HepG2 (cell line): ENCODE results near the gene KLF18. TPM values are rescaled to one million over a fixed set of nuclear protein-coding genes. Genes with fewer than 3 reads are reported as not detected.

Experiments
- ATAC-seq: fragments of 200-7000 bp; cut with Tn5 transposase; 3 replicates; pipeline ENCODE4 v1.9.1; 2020; ENCODE audit warnings: mild to moderate bottlenecking, moderate library complexity
- BruUV-seq: library from RNA; stranded (reverse); fragments of 400-500 nt; replicated peaks from 2 replicates; lab custom pipeline; 2021; lab: Mats Ljungman, UMichigan
- CTCF ChIA-PET: fragments of 300-600 bp; formaldehyde crosslinking; extraction: SDS; loops from one replicate; lab custom pipeline; 2021; ENCODE audit warnings: low total read pairs, inconsistent platforms, low intra/inter-chr PET ratio; lab: Yijun Ruan, JAX
- POLR2A ChIA-PET: fragments of 350-600 bp; sonication (Branson Sonifier 250); formaldehyde crosslinking; loops from one replicate; lab custom pipeline; 2020; ENCODE audit warnings: antibody characterized with exemption, inconsistent platforms; lab: Yijun Ruan, JAX
- DNase-seq: peaks from one replicate; pipeline ENCODE4 v3.0.0-alpha.2; 2015; ENCODE audit warnings: low spot score
- FAIRE-seq: peaks from 3 replicates; lab custom pipeline; 2011; peaks lifted over from hg19 to GRCh38; lab: Jason Lieb, UNC
- H2AFZ ChIP-seq: one replicate; pipeline ENCODE4 v1.6.1; 2011; ENCODE audit warnings: low read length, inconsistent platforms
- H3K27ac ChIP-seq: fragments of 300-600 bp; 3 replicates; pipeline ENCODE4 v1.8.0; 2011; ENCODE audit warnings: mixed run types, mild to moderate bottlenecking, mixed read lengths, low read length, inconsistent platforms; ENCODE audit not compliant: insufficient read depth; ENCODE audit errors: extremely low read length
- H3K27me3 ChIP-seq, 2 experiments: fragments of 200-600 bp in 1 of 2; 2 replicates in 1 of 2; 3 replicates in 1 of 2; pipeline versions ENCODE4 v1.6.0 to v1.8.0; 2011; ENCODE audit warnings: low read length in 2 of 2, mild to moderate bottlenecking in 2 of 2, moderate library complexity in 2 of 2, inconsistent platforms in 1 of 2; ENCODE audit not compliant: insufficient read depth in 2 of 2, control insufficient read depth in 1 of 2
- H3K36me3 ChIP-seq, 2 experiments: fragments of 200-600 bp in 1 of 2; replicated peaks in 1 of 2; 2 replicates in 1 of 2; 3 replicates in 1 of 2; pipeline versions ENCODE4 v1.5.1 to v1.8.0; 2011; ENCODE audit warnings: low read length in 2 of 2, inconsistent platforms in 1 of 2; ENCODE audit not compliant: insufficient read depth in 2 of 2, control insufficient read depth in 1 of 2
- H3K4me1 ChIP-seq: 2 replicates; pipeline ENCODE4 v1.5.1; 2012; ENCODE audit warnings: low read length, inconsistent platforms; ENCODE audit not compliant: insufficient read depth
- H3K4me2 ChIP-seq: 2 replicates; pipeline ENCODE4 v1.6.0; 2011; ENCODE audit warnings: low read depth, low read length, inconsistent platforms
- H3K4me3 ChIP-seq, 3 experiments: fragments of 200-600 bp in 1 of 3; sonication (generic), shearing (Covaris generic) in 1 of 3; replicated peaks in 1 of 3; 2 replicates each; pipeline ENCODE4 v1.5.1; 2011 to 2016; ENCODE audit warnings: low read length in 3 of 3, inconsistent platforms in 2 of 3, low read depth in 2 of 3, mild to moderate bottlenecking in 2 of 3, control low read depth in 1 of 3, mixed read lengths in 1 of 3; ENCODE audit not compliant: insufficient read depth in 1 of 3
- H3K79me2 ChIP-seq: one replicate; pipeline ENCODE4 v1.6.1; 2011; ENCODE audit warnings: low read length, inconsistent platforms; ENCODE audit not compliant: insufficient read depth
- H3K9ac ChIP-seq: 2 replicates; pipeline ENCODE4 v1.6.0; 2011; ENCODE audit warnings: mild to moderate bottlenecking, low read depth, low read length, inconsistent platforms; ENCODE audit not compliant: insufficient read depth
- H3K9me3 ChIP-seq: 2 replicates; pipeline ENCODE4 v1.5.1; 2012; ENCODE audit warnings: mild to moderate bottlenecking, low read length
- H4K20me1 ChIP-seq: 2 replicates; pipeline ENCODE4 v1.6.0; 2011; ENCODE audit warnings: inconsistent platforms, mild to moderate bottlenecking, low read length, moderate library complexity; ENCODE audit not compliant: insufficient read depth
- ARHGAP35 ChIP-seq: sonication (generic); formaldehyde crosslinking; IDR thresholded peaks from 2 replicates; pipeline ENCODE4 v1.9.0; 2022; ENCODE audit warnings: mild to moderate bottlenecking, inconsistent platforms, moderate library complexity, missing genetic modification reagents, borderline replicate concordance
- CEBPZ ChIP-seq: IDR thresholded peaks from 2 replicates; pipeline ENCODE4 v1.6.1; 2012; ENCODE audit warnings: low read length, improper control_type of control experiment
- HNRNPL ChIP-seq: fragments of 200-400 bp; formaldehyde crosslinking; IDR thresholded peaks from 2 replicates; pipeline ENCODE4 v1.6.1; 2017; ENCODE audit warnings: mild to moderate bottlenecking, low read depth, low read length
- HOXA3 ChIP-seq: sonication (generic); formaldehyde crosslinking; IDR thresholded peaks from 2 replicates; pipeline ENCODE4 v1.5.0; 2020; ENCODE audit warnings: missing genetic modification reagents
- KDM1A ChIP-seq: IDR thresholded peaks from 2 replicates; pipeline ENCODE4 v1.6.1; 2016; ENCODE audit warnings: missing compliant biosample characterization
- MAX ChIP-seq: IDR thresholded peaks from 2 replicates; pipeline ENCODE4 v1.6.1; 2012; ENCODE audit warnings: inconsistent platforms
- ZBTB10 ChIP-seq: sonication (generic); formaldehyde crosslinking; IDR thresholded peaks from 2 replicates; pipeline ENCODE4 v1.4.0; 2020; ENCODE audit warnings: missing genetic modification reagents, borderline replicate concordance
- ZBTB33 ChIP-seq: sonication (generic); formaldehyde crosslinking; IDR thresholded peaks from 2 replicates; pipeline ENCODE4 v1.4.0; 2020; ENCODE audit warnings: missing genetic modification reagents
- ZNF598 ChIP-seq: sonication (generic); formaldehyde crosslinking; IDR thresholded peaks from 2 replicates; pipeline ENCODE4 v1.5.1; 2020; ENCODE audit warnings: mild to moderate bottlenecking, missing genetic modification reagents, borderline replicate concordance
- ZNF788 ChIP-seq: sonication (generic); formaldehyde crosslinking; IDR thresholded peaks from 2 replicates; pipeline ENCODE4 v1.5.0; 2020; ENCODE audit warnings: mild to moderate bottlenecking, missing genetic modification reagents, borderline replicate concordance
- WGBS: methylation state at CpG from one replicate; pipeline ENCODE4 v1.1.6; 2017; ENCODE audit warnings: low lambda C conversion rate; 5-methylcytosine and 5-hydroxymethylcytosine counted together
- in situ Hi-C: cut with HindIII; loops from 2 replicates; pipeline ENCODE4 v1.10.0; 2017; ENCODE audit warnings: low pct_unique_long_range_greater_than_20kb; ENCODE audit not compliant: extremely low pct_ligation_motif_present
- intact Hi-C: fragments of 100-400 bp; cut with micrococcal nuclease; formaldehyde crosslinking; loops from one replicate; pipeline ENCODE4 v1.10.0; 2022; ENCODE audit not compliant: unreplicated experiment
- polyA plus RNA-seq, 8 experiments: library from polyadenylated mRNA; depleted of rRNA in 3 of 8; stranded (reverse) in 7 of 8; unstranded in 1 of 8; fragments of >200 nt; fragmentation: Illumina TruSeq in 4 of 8; extraction: Trizol in 4 of 8; gene quantifications; 2 replicates each; pipeline versions ENCODE4 v1.2.1 to v1.2.3, GENCODE V29; 2011 to 2016; ENCODE audit warnings: low read depth in 4 of 8, missing spikeins in 1 of 8, mixed read lengths in 1 of 8; ENCODE audit not compliant: insufficient read depth in 1 of 8
- total RNA-seq, 5 experiments: library from RNA; depleted of rRNA; stranded (reverse); fragments of >200 nt; fragmentation: Illumina TruSeq; extraction: Trizol; gene quantifications; 2 replicates each; pipeline ENCODE4 v1.2.3, GENCODE V29; 2016; ENCODE audit warnings: low read depth in 1 of 5

KLF18 gene
- total and polyA plus RNA-seq, 2 of the 13 experiments (the other 11 are each of a cell fraction or from before 2014, with no cell fraction given): not detected

GRCh38 chr1:44170281-44170823 is 28.9 kb upstream of the KLF18 start (continued):
- TF ChIP-seq MAX (no peak), ARHGAP35 (no peak), ZNF788 (CRISPR knock-in tag) (no peak), ZNF598 (CRISPR knock-in tag) (no peak), KDM1A (CRISPR knock-in tag) (no peak), ZBTB33 (no peak)

GRCh38 chr1:44168520-44169098 is 27.2 kb upstream of the KLF18 start:
- TF ChIP-seq ZBTB10 (CRISPR knock-in tag) (no peak), HNRNPL (0 out of 2 replicates have a peak, but pooled peaks have one; percentile 37), CEBPZ (no peak), HOXA3 (CRISPR knock-in tag) (no peak)
- in situ Hi-C loops (no loop called here), intact Hi-C loops (no loop called here)
- no peak overlapping the region for H2AFZ ChIP-seq
- ChIA-PET CTCF (no interaction called here), POLR2A (no interaction called here)
- no peaks in the 10 kb centered on the region for H3K9me3 ChIP-seq
- no peak overlapping the region for H3K27ac ChIP-seq
- H3K4me2 ChIP-seq: no peak overlapping the region
- no peak overlapping the region for H3K9ac ChIP-seq
- H3K4me3 ChIP-seq: no peak overlapping the region
- no peaks in the 10 kb centered on the region for H3K79me2 ChIP-seq
- ATAC-seq (no peak; the same call in 2 of the 3 replicates), FAIRE-seq (no peak), DNase-seq (no peak)
- no peaks in the 10 kb centered on the region for H3K4me1 ChIP-seq
- WGBS: 76% methylated on average over 3 of the region's 5 CpGs
- H4K20me1 ChIP-seq: no peaks in the 10 kb centered on the region
- BruUV-seq: no TSS peak
- no peaks in the 10 kb centered on the region for H3K36me3 ChIP-seq
- peaks cover 0 to 28% of the 10 kb centered on the region in 2 experiments; a peak in 2 of 5 replicates for H3K27me3 ChIP-seq
